ENCODE measurements around the gene TMEM161A.
A peak's percentile ranks its signal among the peaks of the same experiment; 100 is the strongest.
"Not testable (repeated sequence)": the region's sequence is repeated elsewhere in the genome, so short reads cannot be mapped to it uniquely, and the experiment has no call there.

TMEM161A gene

DNA sequence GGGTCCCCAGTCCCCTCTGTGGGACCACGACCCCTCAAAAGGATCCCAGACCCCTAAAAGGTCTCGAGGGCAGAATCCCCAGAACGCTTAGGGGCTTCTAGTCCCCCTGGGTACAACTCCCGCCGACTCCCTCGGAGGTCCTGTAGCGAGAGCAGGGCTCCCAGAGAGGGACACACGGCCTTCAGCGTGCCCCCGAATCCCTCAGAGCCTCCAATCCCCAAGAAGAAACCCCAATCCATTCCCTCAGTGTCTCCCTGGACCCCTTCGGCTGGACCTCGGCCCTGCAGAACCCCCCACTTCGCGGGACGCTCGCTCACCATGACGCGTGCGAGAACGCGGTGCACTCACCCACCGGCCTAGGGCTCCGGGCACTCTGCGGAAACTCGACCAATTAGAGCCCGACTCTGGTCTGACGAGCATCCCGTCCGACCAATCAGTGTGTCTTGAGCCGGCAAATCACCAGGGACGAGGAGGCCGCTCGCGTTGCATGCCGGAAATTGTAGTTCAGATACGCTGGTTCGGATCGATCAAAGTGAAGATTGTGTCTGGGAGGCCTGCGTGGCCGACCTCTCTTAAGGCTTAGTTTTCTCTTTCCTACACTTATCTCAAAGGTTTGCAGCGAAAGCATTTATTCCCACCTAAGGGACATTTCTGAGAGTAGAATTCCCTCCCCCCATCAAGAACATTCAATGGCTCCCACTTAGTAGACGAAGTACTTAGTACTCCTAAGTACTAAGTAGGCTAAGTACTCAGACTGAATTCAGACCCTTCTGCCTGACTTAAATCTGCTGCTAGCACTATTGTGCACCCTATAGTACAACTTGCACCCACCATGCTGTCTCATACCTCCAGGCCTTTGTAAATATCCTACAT lies at the start of gene TMEM161A:
Gene TMEM161A (minus strand): TSS at position 370 of the 873 bp plus-strand sequence. CDS start 50 bp downstream, at position 320.
- peak; percentile 94 for DNase-seq (ENCODE audit: low read depth)

DNA sequence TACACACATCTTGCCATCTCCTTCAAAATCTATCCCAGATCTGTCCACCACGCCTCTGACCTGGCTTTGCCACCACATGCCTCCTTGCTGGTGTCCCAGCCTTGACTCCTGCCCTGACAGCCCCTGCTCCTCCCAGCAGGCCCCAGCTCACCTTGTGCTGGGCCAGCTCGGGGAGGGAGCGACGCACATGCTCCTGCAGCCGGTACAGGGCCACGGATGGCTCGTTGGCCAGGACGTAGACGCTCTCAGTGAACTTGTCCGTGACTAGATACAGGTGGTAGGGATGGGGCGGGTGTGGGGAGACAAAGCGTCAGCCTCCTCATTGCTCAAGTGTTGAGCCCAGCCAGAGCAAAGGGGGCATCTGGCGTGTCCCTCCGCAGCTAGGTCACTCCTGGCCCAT lies 48.5 kb upstream of the TMEM161A start:
- no peak for DNase-seq (ENCODE audit: low read depth)

DNA sequence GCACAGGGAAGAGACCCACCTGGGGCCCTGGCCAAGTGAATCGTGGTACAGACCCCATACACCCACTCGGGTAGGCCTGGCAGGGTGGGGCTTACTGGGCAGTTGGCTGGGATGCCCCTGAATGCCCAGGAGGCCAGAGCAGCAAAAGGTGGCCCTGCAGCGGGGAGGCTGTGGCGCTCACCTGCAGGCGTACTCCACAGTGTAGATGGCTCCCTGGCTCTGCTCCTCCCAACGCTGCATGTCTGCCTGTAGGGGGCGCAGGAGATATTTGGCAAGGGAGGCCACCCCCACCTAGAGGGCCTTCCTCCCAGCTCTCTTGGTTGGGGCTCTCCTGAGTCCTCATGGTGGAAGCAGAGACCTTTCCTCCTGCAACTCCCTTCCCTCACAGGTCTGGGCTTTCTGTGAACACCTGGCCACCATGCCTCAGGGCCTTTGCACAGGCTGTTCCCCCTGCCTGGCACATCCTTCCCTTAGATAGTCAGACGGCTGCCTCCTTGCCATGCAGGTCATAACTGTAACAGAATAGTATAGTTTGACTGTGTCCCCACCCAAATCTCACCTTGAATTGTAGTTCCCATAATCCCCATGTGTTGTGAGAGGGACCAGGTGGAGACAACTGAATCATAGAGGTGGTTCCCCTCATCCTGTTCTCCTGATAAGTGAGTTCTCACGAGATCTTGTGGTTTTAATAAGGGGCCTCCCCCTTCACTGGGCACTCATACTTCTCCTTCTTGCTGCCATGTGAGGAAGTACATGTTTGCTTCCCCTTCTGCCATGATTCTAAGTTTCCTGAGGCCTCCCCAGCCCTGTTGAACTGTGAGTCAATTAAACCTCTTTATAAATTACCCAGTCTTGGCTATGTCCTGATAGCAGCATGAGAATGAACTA lies 47.8 kb upstream of the TMEM161A start:
- peak; percentile 49 for DNase-seq (ENCODE audit: low read depth)

DNA sequence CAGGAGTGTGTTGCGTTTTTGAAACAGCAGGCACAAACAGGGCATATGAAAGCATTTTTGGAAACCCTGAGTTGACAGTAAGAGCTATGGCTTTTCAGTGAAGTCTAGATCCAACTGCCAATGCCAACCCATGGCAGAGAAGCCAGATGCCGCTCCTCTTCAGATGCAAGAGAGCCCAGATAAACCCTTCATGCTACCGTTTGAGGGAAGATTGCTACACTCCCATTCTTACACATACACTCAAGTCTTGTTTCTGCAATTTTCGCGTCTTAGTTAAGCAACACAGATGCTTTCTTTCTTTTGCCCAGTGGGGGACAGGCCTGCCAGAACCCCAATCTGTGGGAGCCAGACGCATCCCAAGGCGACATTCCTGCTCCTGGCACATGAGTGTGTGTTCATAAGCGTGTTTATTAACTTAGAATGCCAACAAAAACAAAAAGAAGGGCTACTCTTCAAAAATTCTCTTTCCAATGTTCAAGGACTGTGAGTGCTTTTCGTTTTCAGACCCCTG lies 43.3 kb upstream of the TMEM161A start:
- DNase-seq (ENCODE audit: low read depth) = no peak

DNA sequence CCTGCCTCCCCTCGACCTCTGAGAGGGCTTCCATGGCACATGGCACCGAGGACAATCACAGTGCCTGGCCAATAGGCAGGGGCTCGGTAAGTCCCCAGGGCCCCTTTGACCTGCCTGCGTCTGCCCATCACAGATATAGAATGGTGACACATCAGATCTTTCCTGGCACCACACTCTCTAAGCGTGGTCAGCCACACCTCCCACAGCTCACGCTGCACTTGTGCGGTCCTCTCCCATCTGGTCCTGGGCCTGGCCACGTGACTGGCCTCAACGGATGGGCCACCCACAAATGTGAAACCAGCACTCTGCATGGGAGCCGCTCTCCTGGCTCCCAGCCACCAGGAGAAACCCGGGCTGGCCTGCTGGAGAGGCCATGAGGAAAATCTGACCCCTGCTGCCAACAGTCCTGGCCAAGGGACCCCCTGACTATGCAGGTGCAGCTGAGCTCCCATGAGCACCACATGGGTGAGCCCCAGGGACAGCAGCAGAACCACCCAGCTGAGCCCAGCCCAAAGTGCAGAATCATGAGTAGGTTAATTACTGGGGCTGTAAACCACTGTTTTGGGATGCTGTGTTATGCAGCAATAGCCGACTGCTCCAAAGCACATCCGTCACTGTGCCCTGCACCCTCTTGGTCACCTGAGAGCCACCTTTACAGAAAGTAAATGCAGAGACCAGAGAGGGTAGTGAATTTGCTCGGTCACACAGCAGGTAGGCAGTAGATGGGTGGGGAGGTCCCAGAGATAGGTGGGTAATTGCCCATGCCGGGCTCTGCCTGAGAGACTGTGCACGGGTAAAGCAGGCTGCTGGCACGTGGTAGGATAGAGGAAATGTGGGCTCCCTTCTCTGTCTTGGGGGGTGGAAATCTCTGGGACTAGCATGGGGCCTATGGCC lies 41.5 kb upstream of the TMEM161A start:
- DNase-seq (ENCODE audit: low read depth) = no peak

DNA sequence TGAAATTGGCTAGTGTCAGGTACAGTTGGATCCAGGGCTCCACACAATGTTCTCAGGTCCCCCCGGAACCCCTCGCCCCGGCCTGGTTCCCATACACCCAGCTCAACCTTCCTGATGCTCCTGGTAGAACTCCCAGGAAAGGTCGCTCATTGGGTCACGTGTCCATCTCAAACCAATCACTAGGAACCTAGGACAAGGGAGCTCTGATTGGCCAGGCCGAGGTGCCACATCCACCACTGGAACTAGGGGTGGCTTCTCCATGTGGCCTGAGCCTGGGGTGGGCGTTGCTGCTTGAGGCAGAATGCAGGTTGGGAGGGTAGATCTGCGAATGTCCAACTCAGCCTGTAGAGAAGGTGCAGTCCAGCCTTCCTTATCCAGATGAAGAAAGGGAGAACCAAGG lies 38.7 kb upstream of the TMEM161A start:
- no peak for DNase-seq (ENCODE audit: low read depth)

DNA sequence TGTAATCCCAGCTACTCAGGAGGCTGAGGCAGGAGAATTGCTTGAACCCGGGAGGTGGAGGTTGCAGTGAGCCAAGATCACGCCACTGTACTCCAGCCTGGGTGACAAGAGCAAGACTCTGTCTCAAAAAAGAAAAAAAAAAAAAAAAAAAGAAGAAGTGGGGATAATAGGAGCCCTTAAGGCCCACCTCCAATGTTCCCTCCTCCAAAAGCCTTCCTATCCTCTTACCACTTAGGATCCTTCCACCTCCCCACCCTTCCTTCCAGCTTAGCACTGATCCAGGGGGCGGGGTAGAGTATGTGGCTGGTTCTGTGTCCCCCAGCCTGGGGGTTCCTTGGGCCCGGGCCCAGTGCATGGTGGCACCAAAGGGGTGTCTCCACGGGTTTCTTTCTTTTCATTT lies 35.0 kb upstream of the TMEM161A start:
- not testable (repeated sequence) for DNase-seq (ENCODE audit: low read depth)

DNA sequence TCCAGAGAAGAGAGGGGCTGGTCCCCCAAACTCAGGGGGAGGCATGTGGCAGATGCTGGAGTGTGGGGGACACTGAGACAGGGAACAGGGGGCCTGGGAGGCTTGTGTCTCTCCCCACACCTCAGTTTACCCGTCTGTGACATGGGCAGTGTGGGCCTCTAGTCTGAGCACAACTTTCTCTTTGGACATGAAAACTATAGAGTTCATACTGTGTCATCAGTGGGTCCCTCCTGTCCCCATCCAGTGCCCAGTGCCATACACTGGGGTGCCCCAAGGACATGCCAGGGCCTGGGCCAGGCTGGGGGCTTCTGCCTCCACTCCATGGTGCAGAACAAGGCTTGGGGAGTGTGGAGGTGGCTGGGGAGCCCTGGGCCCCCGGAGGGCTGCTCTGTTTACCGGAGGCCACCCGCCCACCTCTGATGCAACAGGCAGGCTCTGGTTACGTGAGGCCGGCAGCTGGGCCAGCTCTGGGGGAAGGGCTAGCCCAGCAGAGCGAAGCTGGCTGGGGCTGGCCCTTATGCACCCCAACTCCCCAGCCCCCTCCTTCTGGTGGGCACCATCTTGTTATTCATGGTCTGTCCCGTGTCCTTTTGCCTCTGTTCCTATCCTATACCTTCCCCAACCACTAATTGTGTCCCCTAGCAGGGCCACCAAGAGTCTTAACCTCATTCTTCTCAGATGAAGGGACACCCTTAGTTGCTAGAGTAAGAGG lies 33.7 kb upstream of the TMEM161A start:
- DNase-seq (ENCODE audit: low read depth) = no peak

DNA sequence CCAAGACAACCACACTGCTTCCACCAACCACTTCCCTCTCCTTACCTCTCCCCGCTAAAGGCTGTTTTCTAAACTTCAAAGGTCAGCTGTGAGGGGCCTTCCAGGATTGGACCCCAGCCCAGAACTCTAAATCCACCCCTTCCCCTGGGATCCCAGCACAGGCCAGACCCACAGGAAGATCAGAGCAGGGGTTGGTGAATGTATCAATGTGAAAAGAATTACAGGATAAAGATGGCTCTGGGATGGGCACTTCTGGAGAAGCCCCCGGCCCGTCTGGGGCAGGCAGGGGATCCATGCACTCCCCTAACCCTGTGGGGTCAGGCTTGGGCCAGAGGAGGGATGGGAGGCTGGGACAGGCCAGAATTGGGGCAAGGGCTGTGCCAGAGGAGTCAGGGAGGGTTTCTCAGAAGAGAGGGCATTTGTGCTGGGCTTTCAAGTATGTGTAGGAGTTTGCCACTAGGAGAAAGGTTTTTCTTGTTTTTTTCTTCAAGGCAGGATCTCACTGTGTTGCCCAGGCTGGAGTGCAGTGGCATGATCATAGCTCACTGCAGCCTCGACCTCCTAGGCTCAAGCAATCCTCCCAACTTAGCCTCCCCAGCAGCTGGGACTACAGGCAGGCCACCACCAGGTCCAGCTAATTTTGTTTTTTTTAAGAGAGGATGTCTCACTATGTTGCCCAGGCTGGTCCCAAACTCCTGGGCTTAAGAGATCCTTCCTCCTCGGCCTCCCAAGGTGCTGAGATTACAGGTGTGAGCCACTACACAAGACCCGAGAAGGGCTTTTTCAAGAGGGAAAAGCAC lies 32.8 kb upstream of the TMEM161A start:
- DNase-seq (ENCODE audit: low read depth) = no peak

DNA sequence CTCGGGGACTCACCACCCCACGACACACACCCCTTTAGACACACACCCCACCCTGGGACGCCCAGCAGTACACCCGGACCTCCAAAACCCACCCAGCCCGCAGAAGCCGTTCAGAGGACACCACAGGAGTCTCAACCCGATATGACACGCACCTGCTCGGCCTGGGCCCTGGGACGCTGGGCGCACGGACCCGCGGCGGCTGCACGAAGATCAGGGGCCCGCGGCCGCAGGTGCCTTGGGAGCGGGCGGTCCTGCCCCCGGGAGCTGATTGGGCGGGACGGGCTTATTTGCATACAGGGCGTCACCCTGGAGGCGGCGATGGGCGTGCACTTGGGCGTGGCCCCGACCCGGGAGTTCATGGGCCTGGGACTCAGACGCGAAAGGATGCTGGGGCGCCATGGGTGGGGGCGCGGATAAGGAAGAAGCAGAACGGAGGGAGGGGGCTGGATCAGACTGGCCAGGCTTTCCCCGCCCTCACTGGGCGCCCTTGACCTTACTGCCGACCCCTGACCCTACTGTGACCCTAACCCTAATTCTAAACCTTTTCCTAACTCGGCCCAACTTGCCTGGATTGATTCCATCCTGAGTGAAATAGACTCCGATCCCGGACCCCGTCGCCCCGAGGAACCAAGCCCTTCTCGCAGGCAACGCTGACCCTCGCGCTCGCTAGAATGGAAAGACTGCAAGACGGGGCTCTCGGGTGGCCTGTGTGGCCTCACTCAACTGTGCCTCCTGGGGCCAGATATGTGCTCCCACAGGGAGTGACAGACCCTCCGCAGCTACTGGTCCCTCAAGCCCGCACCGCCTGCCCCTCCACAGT lies 32.0 kb upstream of the TMEM161A start, which contains the start of gene MEF2B:
Gene MEF2B (minus strand): TSS at position 211 of the 820 bp plus-strand sequence. CDS start 19,528 bp downstream, outside the sequence.
- DNase-seq (ENCODE audit: low read depth) = peak; percentile 64

DNA sequence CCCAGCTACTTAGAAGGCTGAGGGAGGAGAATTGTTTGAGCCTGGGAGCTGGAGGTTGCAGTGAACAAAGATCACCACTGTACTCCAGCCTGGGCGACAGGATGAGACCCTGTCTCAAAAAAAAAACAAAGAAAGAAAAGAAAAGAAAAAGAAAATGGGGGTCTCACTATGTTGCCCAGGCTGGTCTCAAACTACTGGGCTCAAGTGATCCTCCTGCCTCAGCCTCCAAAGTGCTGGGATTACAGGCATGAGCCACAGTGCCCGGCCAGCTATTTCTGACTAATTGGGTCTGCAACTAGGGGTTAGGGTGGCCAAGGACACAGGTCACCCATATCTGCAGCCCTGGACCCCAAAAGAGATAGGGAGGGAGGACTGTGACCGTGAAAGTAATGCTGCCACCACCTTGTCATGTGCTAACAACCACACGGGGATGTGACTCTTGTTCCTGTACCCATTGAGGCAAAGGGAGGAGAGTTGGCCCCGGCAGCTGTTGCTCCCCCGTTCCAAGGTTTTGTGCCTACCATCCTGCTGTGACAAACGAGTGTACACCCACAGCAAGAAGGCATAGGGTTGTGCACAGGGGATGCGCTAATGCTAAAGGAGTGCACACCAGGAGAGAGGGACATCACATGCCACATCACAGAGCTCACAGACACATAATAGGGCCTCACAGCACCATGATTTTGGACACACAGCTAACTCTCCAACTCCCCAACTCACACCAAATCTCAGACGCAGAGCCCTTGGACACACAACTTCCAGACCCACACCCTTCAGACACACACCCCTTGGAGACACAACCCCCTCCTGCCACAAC lies 31.2 kb upstream of the TMEM161A start:
- no peak for DNase-seq (ENCODE audit: low read depth)

DNA sequence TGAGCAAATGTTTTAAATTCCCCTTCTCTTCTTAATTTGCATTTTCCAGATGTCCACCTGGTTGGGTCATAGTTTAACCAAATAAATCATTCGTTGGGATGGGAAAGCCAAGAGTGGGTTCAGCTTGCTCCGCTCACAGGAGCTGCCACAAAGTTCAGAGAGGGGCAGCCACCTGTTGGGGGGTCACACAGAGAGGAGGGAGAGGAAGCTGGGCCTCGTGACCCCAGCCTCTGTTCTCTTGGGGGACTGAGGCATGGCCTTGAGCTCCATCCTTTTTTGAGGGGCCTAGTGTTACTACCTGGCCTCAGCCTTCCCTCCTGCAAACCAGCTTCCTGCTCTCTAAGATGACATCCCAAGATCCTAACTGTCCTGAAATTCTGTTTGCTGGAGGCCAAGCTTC lies 29.3 kb upstream of the TMEM161A start:
- no peak for DNase-seq (ENCODE audit: low read depth)

DNA sequence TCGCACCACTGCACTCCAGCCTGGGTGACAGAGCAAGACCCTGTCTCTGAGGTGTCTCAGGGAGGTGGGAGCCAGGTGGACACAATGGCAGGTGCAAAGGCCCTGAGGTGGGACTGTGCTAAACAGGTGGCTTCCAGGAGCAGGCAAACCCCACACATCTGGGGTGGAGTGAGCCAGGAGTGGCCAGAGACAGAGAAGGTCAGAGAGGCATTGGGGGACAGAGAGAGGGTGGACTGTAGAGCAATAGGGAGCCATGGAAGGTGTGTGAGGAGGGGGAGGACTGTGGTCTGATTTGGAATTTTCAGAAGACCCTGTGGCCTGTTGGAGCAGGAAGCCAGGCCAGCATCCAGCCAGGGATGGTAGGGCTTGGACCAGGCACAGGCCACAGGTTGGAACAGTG lies 27.1 kb upstream of the TMEM161A start:
- DNase-seq (ENCODE audit: low read depth) = no peak

DNA sequence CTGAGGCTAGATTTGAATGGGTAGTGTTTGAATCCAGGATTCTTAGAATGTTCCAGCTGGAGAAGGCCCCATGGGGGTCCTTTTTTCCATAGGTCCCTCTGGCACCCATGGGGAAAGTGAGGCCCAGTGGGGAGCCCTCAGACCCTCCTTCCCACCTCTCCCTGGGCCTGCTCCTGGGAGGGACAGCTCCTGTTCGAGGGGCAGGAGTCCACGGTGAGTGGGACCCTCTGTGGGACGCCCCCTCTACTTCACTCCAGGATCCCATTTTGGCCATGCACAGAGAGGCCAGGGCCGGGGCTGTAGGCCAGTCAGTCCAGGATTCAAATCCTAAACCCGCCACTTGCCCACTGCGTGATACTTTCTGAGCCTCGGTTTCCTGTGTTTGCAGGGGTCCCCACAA lies 24.2 kb upstream of the TMEM161A start:
- no peak for DNase-seq (ENCODE audit: low read depth)

DNA sequence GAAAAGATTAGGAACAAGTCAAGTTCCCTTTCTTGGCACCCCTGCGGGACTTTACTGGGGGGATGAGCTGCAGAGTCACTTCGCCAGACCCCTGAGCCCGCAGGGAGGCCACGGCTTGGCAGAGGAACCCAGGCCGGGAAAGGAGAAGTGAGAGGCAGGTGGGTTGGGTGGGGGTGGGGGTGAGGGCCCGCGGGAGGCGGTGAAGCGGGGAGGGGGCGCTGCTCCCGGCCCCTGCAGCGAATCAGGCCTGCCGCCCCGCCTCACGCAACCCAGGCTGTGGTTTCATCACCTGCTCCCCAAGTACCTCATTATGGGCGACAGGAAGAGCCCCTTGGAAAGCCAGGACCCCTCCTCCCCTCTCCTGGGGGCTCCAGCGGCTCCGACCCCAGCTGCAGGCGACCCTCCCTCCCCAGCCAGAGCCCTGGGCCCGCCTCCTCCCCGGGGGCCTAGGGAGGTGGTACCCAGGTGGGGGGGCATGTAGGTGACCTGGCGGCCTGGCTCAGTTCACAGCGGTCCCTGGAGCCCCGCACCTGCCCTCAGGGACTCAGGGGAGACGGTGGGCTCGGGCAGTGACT lies 22.3 kb upstream of the TMEM161A start:
- no peak for DNase-seq (ENCODE audit: low read depth)

DNA sequence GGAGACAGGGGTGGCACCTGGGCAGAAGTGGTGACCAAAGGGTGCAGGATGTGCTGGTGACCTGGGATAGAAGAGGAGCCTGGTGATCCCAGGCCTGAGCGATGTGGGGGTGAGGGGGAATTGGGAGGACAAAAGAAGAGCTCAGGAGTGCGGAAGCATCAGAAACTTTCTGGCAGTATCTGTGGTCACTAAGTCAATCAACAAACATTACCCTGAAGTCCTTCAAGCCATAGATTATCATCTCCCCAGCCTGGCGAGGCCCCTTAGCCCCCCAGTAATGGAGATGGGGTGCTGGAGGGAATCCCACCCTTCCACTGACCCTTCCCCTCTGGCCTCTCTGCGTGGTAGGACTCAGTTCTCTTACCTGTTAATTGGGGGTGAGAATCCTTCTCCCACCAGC lies 21.3 kb upstream of the TMEM161A start:
- DNase-seq (ENCODE audit: low read depth) = no peak

DNA sequence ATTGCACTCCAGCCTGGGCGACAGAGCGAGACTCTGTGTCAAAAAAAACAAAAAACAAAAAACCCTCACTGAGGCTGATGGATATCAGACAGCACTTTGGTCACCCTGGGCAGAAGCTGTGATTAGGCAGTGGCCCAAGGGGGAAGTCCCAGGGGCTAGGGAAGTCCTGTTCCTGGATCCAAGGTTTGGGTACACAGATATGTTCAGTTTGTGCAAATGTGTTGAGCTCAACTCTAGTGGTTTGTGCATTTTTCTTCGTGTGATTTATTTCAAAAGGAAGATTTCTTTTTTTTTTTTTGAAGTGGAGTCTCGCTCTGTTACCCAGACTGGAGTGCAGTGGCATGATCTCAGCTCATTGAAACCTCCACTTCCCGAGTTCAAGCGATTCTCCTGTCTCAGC lies 19.5 kb upstream of the TMEM161A start:
- no peak for DNase-seq (ENCODE audit: low read depth)

All from stimulated activated CD8-positive, alpha-beta memory T cell treated with anti-CD3 and anti-CD28 coated beads, Interleukin-4, amount 100 ng/mL, for 24 hours (primary cell).